Skeletal muscle satellite cell (primary cell): Measurements from ENCODE around the gene CCRL2.

ENCODE experiments used
- H3K27me3 ChIP-seq: 2 replicates; pipeline ENCODE4 v1.7.0; 2013; ENCODE audit warnings: low read length; ENCODE audit not compliant: control insufficient read depth, insufficient read depth
- H3K36me3 ChIP-seq: 2 replicates; pipeline ENCODE4 v1.7.0; 2013; ENCODE audit warnings: mild to moderate bottlenecking, control low read depth, low read length; ENCODE audit not compliant: insufficient read depth
- H3K4me1 ChIP-seq: 2 replicates; pipeline ENCODE4 v1.7.0; 2013; ENCODE audit warnings: low read length; ENCODE audit not compliant: control insufficient read depth, insufficient read depth
- H3K4me2 ChIP-seq: 2 replicates; pipeline ENCODE4 v1.7.0; 2013; ENCODE audit warnings: mild to moderate bottlenecking, low read length
- H3K4me3 ChIP-seq: 2 replicates; pipeline ENCODE4 v1.7.0; 2013; ENCODE audit warnings: low read length
- H3K9ac ChIP-seq: 2 replicates; pipeline ENCODE4 v1.7.0; 2013; ENCODE audit warnings: mild to moderate bottlenecking, low read depth, low read length, moderate library complexity
- H3K9me3 ChIP-seq: replicated peaks from 2 replicates; pipeline ENCODE4 v1.7.0; 2013; ENCODE audit warnings: mild to moderate bottlenecking, control low read depth, low read length

The CCRL2 gene

GRCh38 chr3:46438831-46439230, 31.8 kb downstream of the CCRL2 start:
- no peaks in the 10 kb centered on the region for H3K9me3 ChIP-seq
- peaks cover 38% of the 10 kb centered on the region for H3K27me3 ChIP-seq
- no peak overlapping the region for H3K9ac ChIP-seq
- no peak overlapping the region for H3K4me3 ChIP-seq
- H3K36me3 ChIP-seq: no peaks in the 10 kb centered on the region
- H3K4me1 ChIP-seq: no peaks in the 10 kb centered on the region
- H3K4me2 ChIP-seq: no peak overlapping the region

- H3K36me3 ChIP-seq: no peaks in the 10 kb centered on the region
- peaks cover 32% of the 10 kb centered on the region for H3K27me3 ChIP-seq
- H3K9ac ChIP-seq: no peak overlapping the region
- no peaks in the 10 kb centered on the region for H3K9me3 ChIP-seq
- H3K4me3 ChIP-seq: no peak overlapping the region
- H3K4me1 ChIP-seq: no peaks in the 10 kb centered on the region
- H3K4me2 ChIP-seq: no peak overlapping the region
These were observed 33.7 kb downstream of the CCRL2 start for GRCh38 chr3:46440531-46441294.

- H3K9ac ChIP-seq: no peak overlapping the region
- no peak overlapping the region for H3K4me2 ChIP-seq
- H3K4me3 ChIP-seq: no peak overlapping the region
- H3K36me3 ChIP-seq: no peaks in the 10 kb centered on the region
- no peaks in the 10 kb centered on the region for H3K9me3 ChIP-seq
- no peaks in the 10 kb centered on the region for H3K4me1 ChIP-seq
- H3K27me3 ChIP-seq: peaks cover 43% of the 10 kb centered on the region
These were observed 35.8 kb downstream of the CCRL2 start for GRCh38 chr3:46442576-46443530.

- peaks cover 48% of the 10 kb centered on the region for H3K27me3 ChIP-seq
- no peaks in the 10 kb centered on the region for H3K9me3 ChIP-seq
- H3K4me2 ChIP-seq: no peak overlapping the region
- no peak overlapping the region for H3K4me3 ChIP-seq
- H3K9ac ChIP-seq: no peak overlapping the region
- H3K36me3 ChIP-seq: no peaks in the 10 kb centered on the region
- no peaks in the 10 kb centered on the region for H3K4me1 ChIP-seq
These were observed 40.3 kb downstream of the CCRL2 start for GRCh38 chr3:46447228-46447985.

- Histone ChIP-seq H3K9ac (no peak overlapping the region), H3K4me3 (no peak overlapping the region)
These were observed 41.7 kb downstream of the CCRL2 start for GRCh38 chr3:46448721-46449120.

GRCh38 chr3:46449755-46450552, 42.9 kb downstream of the CCRL2 start:
- no peaks in the 10 kb centered on the region for H3K36me3 ChIP-seq
- H3K4me3 ChIP-seq: no peak overlapping the region
- no peaks in the 10 kb centered on the region for H3K4me1 ChIP-seq
- H3K9me3 ChIP-seq: no peaks in the 10 kb centered on the region
- no peak overlapping the region for H3K9ac ChIP-seq
- H3K4me2 ChIP-seq: no peak overlapping the region
- H3K27me3 ChIP-seq: peaks cover 52% of the 10 kb centered on the region

More at GRCh38 chr3:46448721-46449120, 41.7 kb downstream of the CCRL2 start:
- no peaks in the 10 kb centered on the region for H3K9me3 ChIP-seq
- peaks cover 56% of the 10 kb centered on the region for H3K27me3 ChIP-seq
- H3K4me1 ChIP-seq: no peaks in the 10 kb centered on the region
- no peak overlapping the region for H3K4me2 ChIP-seq
- H3K36me3 ChIP-seq: no peaks in the 10 kb centered on the region

- Histone ChIP-seq H3K36me3 (no peaks in the 10 kb centered on the region), H3K9ac (no peak overlapping the region), H3K9me3 (no peaks in the 10 kb centered on the region), H3K27me3 (peaks cover 46% of the 10 kb centered on the region), H3K4me3 (no peak overlapping the region), H3K4me1 (no peaks in the 10 kb centered on the region), H3K4me2 (no peak overlapping the region)
These were observed 46.6 kb downstream of the CCRL2 start for GRCh38 chr3:46453526-46454208.

- peaks cover 45% of the 10 kb centered on the region for H3K27me3 ChIP-seq
These were observed 47.1 kb downstream of the CCRL2 start for GRCh38 chr3:46454209-46454595.

GRCh38 chr3:46454606-46455005, 47.5 kb downstream of the CCRL2 start:
- H3K4me1 ChIP-seq: no peaks in the 10 kb centered on the region

More at GRCh38 chr3:46454209-46454595, 47.1 kb downstream of the CCRL2 start:
- Histone ChIP-seq H3K4me1 (no peaks in the 10 kb centered on the region), H3K9ac (no peak overlapping the region), H3K36me3 (no peaks in the 10 kb centered on the region), H3K4me3 (no peak overlapping the region), H3K4me2 (no peak overlapping the region), H3K9me3 (no peaks in the 10 kb centered on the region)

More at GRCh38 chr3:46454606-46455005, 47.5 kb downstream of the CCRL2 start:
- Histone ChIP-seq H3K4me3 (no peak overlapping the region), H3K4me2 (no peak overlapping the region), H3K27me3 (peaks cover 48% of the 10 kb centered on the region), H3K9me3 (no peaks in the 10 kb centered on the region), H3K36me3 (no peaks in the 10 kb centered on the region), H3K9ac (no peak overlapping the region)
